GM19238 (cell line): Measurements from ENCODE around the gene FER1L5.

Experiments
- DNase-seq: peaks from one replicate; pipeline ENCODE4 v3.0.0; 2011; ENCODE audit warnings: low spot score; ENCODE audit not compliant: insufficient read length

Gene FER1L5

GRCh38 chr2:96695602-96696001 is 53.0 kb downstream of the FER1L5 start:
- DNase-seq: no peak

- no peak for DNase-seq
Measured at GRCh38 chr2:96697476-96697875, 54.9 kb downstream of the FER1L5 start.

- no peak for DNase-seq
Measured at GRCh38 chr2:96698221-96698861, 55.8 kb downstream of the FER1L5 start.

GRCh38 chr2:96699021-96699420 is 56.5 kb downstream of the FER1L5 start:
- no peak for DNase-seq

GRCh38 chr2:96699621-96700020 is 57.1 kb downstream of the FER1L5 start:
- no peak for DNase-seq

- no peak for DNase-seq
Measured at GRCh38 chr2:96700086-96700485, 57.5 kb downstream of the FER1L5 start.

GRCh38 chr2:96701636-96702035 is 59.1 kb downstream of the FER1L5 start:
- DNase-seq: no peak

GRCh38 chr2:96702098-96702785 is 59.7 kb downstream of the FER1L5 start:
- no peak for DNase-seq

- DNase-seq: no peak
Measured at GRCh38 chr2:96703021-96703751, 60.6 kb downstream of the FER1L5 start.

GRCh38 chr2:96710985-96711384 is 68.4 kb downstream of the FER1L5 start:
- DNase-seq: no peak

GRCh38 chr2:96715658-96716057 is 73.1 kb downstream of the FER1L5 start:
- no peak for DNase-seq

- DNase-seq: no peak
Measured at GRCh38 chr2:96716388-96716787, 73.8 kb downstream of the FER1L5 start.

GRCh38 chr2:96726131-96726530 is 83.6 kb downstream of the FER1L5 start:
- DNase-seq: no peak

- DNase-seq: no peak
Measured at GRCh38 chr2:96727431-96727830, 84.9 kb downstream of the FER1L5 start.

GRCh38 chr2:96729748-96730147 is 87.2 kb downstream of the FER1L5 start:
- DNase-seq: no peak

GRCh38 chr2:96730212-96730611 is 87.6 kb downstream of the FER1L5 start:
- DNase-seq: no peak

- DNase-seq: no peak
Measured at GRCh38 chr2:96733931-96734330, 91.4 kb downstream of the FER1L5 start.

- DNase-seq: no peak
Measured at GRCh38 chr2:96734880-96735583, 92.5 kb downstream of the FER1L5 start.

- no peak for DNase-seq
Measured at GRCh38 chr2:96737251-96737650, 94.7 kb downstream of the FER1L5 start.

GRCh38 chr2:96737831-96738230 is 95.3 kb downstream of the FER1L5 start:
- DNase-seq: no peak

GRCh38 chr2:96739076-96739632 is 96.6 kb downstream of the FER1L5 start:
- no peak for DNase-seq
